ENCODE data around the gene QRSL1. TPM values are rescaled to one million over a fixed set of nuclear protein-coding genes. Genes with fewer than 3 reads are reported as not detected.

The QRSL1 gene
- total and polyA plus RNA-seq, 5 donors from 2014 or later: 8.6 to 15.1 (median 11.3) TPM

GRCh38 chr6:106662458-106662857 lies 33.1 kb downstream of the QRSL1 start:
- Mint-ChIP-seq H3K4me1 (peaks cover 2 to 13% (median 9%) of the 10 kb centered on the region in 4 donors), H3K9me3 (peaks cover 2 to 11% (median 6%) of the 10 kb centered on the region in 7 donors), H3K4me3 (no peak overlapping the region), H3K27me3 (no peaks in the 10 kb centered on the region), H3K27ac (no peak overlapping the region), H3K36me3 (peaks cover 66% of the 10 kb centered on the region)
- no peak overlapping the region for H3K4me3 ChIP-seq (ENCODE audit: low read depth, low read length)
- ATAC-seq (ENCODE audit: low read depth in 2 of 2): no peak
- H3K27me3 ChIP-seq (ENCODE audit: control insufficient read depth, insufficient read depth, low read length): no peaks in the 10 kb centered on the region
- peaks cover 46% of the 10 kb centered on the region for H3K36me3 ChIP-seq (ENCODE audit: control insufficient read depth, insufficient read depth, low read length)
- no peak for DNase-seq
- peaks cover 3 to 11% of the 10 kb centered on the region in 2 experiments for H3K9me3 ChIP-seq (ENCODE audit: control insufficient read depth in 2 of 2, low read length in 2 of 2)
- H3K27ac ChIP-seq (ENCODE audit: insufficient read depth, low read length, poor library complexity, severe bottlenecking): no peak overlapping the region
- no peaks in the 10 kb centered on the region for H3K4me1 ChIP-seq (ENCODE audit: control insufficient read depth, insufficient read depth, low read length, poor library complexity, severe bottlenecking)

- DNase-seq: no peak
- H3K4me3 Mint-ChIP-seq: no peak overlapping the region
- peaks cover 0 to 2% (median 0%) of the 10 kb centered on the region in 7 donors for H3K9me3 Mint-ChIP-seq
These were observed 37.1 kb downstream of the QRSL1 start for GRCh38 chr6:106666282-106667021.

GRCh38 chr6:106667022-106667402 lies 37.6 kb downstream of the QRSL1 start:
- H3K9me3 Mint-ChIP-seq: peaks cover 0 to 2% (median 0%) of the 10 kb centered on the region in 7 donors
- H3K4me1 Mint-ChIP-seq: peaks cover 2 to 18% (median 7%) of the 10 kb centered on the region in 4 donors
- no peak overlapping the region for H3K27ac Mint-ChIP-seq
- Histone ChIP-seq H3K9me3 (ENCODE audit: control insufficient read depth in 2 of 2, low read length in 2 of 2) (no peaks in the 10 kb centered on the region), H3K27me3 (ENCODE audit: control insufficient read depth, insufficient read depth, low read length) (no peaks in the 10 kb centered on the region), H3K4me3 (ENCODE audit: low read depth, low read length) (no peak overlapping the region), H3K27ac (ENCODE audit: insufficient read depth, low read length, poor library complexity, severe bottlenecking) (no peak overlapping the region), H3K36me3 (ENCODE audit: control insufficient read depth, insufficient read depth, low read length) (peaks cover 26% of the 10 kb centered on the region), H3K4me1 (ENCODE audit: control insufficient read depth, insufficient read depth, low read length, poor library complexity, severe bottlenecking) (no peaks in the 10 kb centered on the region)
- no peaks in the 10 kb centered on the region for H3K27me3 Mint-ChIP-seq
- no peak overlapping the region for H3K4me3 Mint-ChIP-seq
- DNase-seq: no peak
- ATAC-seq (ENCODE audit: low read depth in 2 of 2): no peak
- H3K36me3 Mint-ChIP-seq: peaks cover 39% of the 10 kb centered on the region

More at GRCh38 chr6:106666282-106667021, 37.1 kb downstream of the QRSL1 start:
- peak in 1 of 2 donors; percentile 45 for ATAC-seq (ENCODE audit: low read depth in 2 of 2)
- peaks cover 41% of the 10 kb centered on the region for H3K36me3 Mint-ChIP-seq
- H3K27ac Mint-ChIP-seq: peak overlapping the region in 1 of 3 donors; percentile 53
- peaks cover 2 to 18% (median 7%) of the 10 kb centered on the region in 4 donors for H3K4me1 Mint-ChIP-seq
- Histone ChIP-seq H3K27ac (ENCODE audit: insufficient read depth, low read length, poor library complexity, severe bottlenecking) (no peak overlapping the region), H3K27me3 (ENCODE audit: control insufficient read depth, insufficient read depth, low read length) (no peaks in the 10 kb centered on the region), H3K4me3 (ENCODE audit: low read depth, low read length) (no peak overlapping the region), H3K36me3 (ENCODE audit: control insufficient read depth, insufficient read depth, low read length) (peaks cover 28% of the 10 kb centered on the region), H3K4me1 (ENCODE audit: control insufficient read depth, insufficient read depth, low read length, poor library complexity, severe bottlenecking) (no peaks in the 10 kb centered on the region), H3K9me3 (ENCODE audit: control insufficient read depth in 2 of 2, low read length in 2 of 2) (no peaks in the 10 kb centered on the region)
- H3K27me3 Mint-ChIP-seq: no peaks in the 10 kb centered on the region

- no peak for DNase-seq
- H3K9me3 ChIP-seq (ENCODE audit: control insufficient read depth in 2 of 2, low read length in 2 of 2): no peaks in the 10 kb centered on the region
- H3K27ac ChIP-seq (ENCODE audit: insufficient read depth, low read length, poor library complexity, severe bottlenecking): no peak overlapping the region
- ATAC-seq (ENCODE audit: low read depth in 2 of 2): no peak
- H3K27me3 ChIP-seq (ENCODE audit: control insufficient read depth, insufficient read depth, low read length): no peaks in the 10 kb centered on the region
- H3K27ac Mint-ChIP-seq: no peak overlapping the region
- H3K4me3 ChIP-seq (ENCODE audit: low read depth, low read length): no peak overlapping the region
- H3K4me1 ChIP-seq (ENCODE audit: control insufficient read depth, insufficient read depth, low read length, poor library complexity, severe bottlenecking): no peaks in the 10 kb centered on the region
- H3K36me3 ChIP-seq (ENCODE audit: control insufficient read depth, insufficient read depth, low read length): peaks cover 12% of the 10 kb centered on the region
- no peak overlapping the region for H3K4me3 Mint-ChIP-seq
- peaks cover 0 to 1% (median 0%) of the 10 kb centered on the region in 7 donors for H3K9me3 Mint-ChIP-seq
- peaks cover 5% of the 10 kb centered on the region for H3K27me3 Mint-ChIP-seq
- peaks cover 15% of the 10 kb centered on the region for H3K36me3 Mint-ChIP-seq
- peaks cover 0 to 8% (median 1%) of the 10 kb centered on the region in 4 donors for H3K4me1 Mint-ChIP-seq
These were observed 40.9 kb downstream of the QRSL1 start for GRCh38 chr6:106670236-106670635.

GRCh38 chr6:106671651-106672050 lies 42.3 kb downstream of the QRSL1 start:
- H3K27ac ChIP-seq (ENCODE audit: insufficient read depth, low read length, poor library complexity, severe bottlenecking): no peak overlapping the region
- H3K9me3 Mint-ChIP-seq: peaks cover 0 to 1% (median 0%) of the 10 kb centered on the region in 7 donors
- H3K4me3 Mint-ChIP-seq: no peak overlapping the region
- no peak overlapping the region for H3K4me3 ChIP-seq (ENCODE audit: low read depth, low read length)
- H3K4me1 Mint-ChIP-seq: peaks cover 0 to 5% (median 0%) of the 10 kb centered on the region in 4 donors
- ATAC-seq (ENCODE audit: low read depth in 2 of 2) (no peak), DNase-seq (no peak)
- no peak overlapping the region for H3K27ac Mint-ChIP-seq
- no peaks in the 10 kb centered on the region for H3K27me3 ChIP-seq (ENCODE audit: control insufficient read depth, insufficient read depth, low read length)
- no peaks in the 10 kb centered on the region for H3K4me1 ChIP-seq (ENCODE audit: control insufficient read depth, insufficient read depth, low read length, poor library complexity, severe bottlenecking)
- peaks cover 5% of the 10 kb centered on the region for H3K27me3 Mint-ChIP-seq
- peaks cover 9% of the 10 kb centered on the region for H3K36me3 Mint-ChIP-seq
- no peaks in the 10 kb centered on the region for H3K9me3 ChIP-seq (ENCODE audit: control insufficient read depth in 2 of 2, low read length in 2 of 2)
- peaks cover under 1% of the 10 kb centered on the region for H3K36me3 ChIP-seq (ENCODE audit: control insufficient read depth, insufficient read depth, low read length)

- Mint-ChIP-seq H3K4me3 (no peak overlapping the region), H3K27me3 (peaks cover 9% of the 10 kb centered on the region), H3K4me1 (peaks cover 0 to 5% (median 0%) of the 10 kb centered on the region in 4 donors), H3K27ac (no peak overlapping the region), H3K9me3 (peaks cover 0 to 1% (median 0%) of the 10 kb centered on the region in 7 donors), H3K36me3 (no peaks in the 10 kb centered on the region)
- ATAC-seq (ENCODE audit: low read depth in 2 of 2): no peak
- Histone ChIP-seq H3K27me3 (ENCODE audit: control insufficient read depth, insufficient read depth, low read length) (no peaks in the 10 kb centered on the region), H3K4me1 (ENCODE audit: control insufficient read depth, insufficient read depth, low read length, poor library complexity, severe bottlenecking) (no peaks in the 10 kb centered on the region), H3K36me3 (ENCODE audit: control insufficient read depth, insufficient read depth, low read length) (no peaks in the 10 kb centered on the region), H3K4me3 (ENCODE audit: low read depth, low read length) (no peak overlapping the region), H3K9me3 (ENCODE audit: control insufficient read depth in 2 of 2, low read length in 2 of 2) (no peaks in the 10 kb centered on the region), H3K27ac (ENCODE audit: insufficient read depth, low read length, poor library complexity, severe bottlenecking) (no peak overlapping the region)
- DNase-seq: no peak
These were observed 45.3 kb downstream of the QRSL1 start for GRCh38 chr6:106674541-106675229.

- Histone ChIP-seq H3K4me1 (ENCODE audit: control insufficient read depth, insufficient read depth, low read length, poor library complexity, severe bottlenecking) (no peaks in the 10 kb centered on the region), H3K27ac (ENCODE audit: insufficient read depth, low read length, poor library complexity, severe bottlenecking) (no peak overlapping the region), H3K27me3 (ENCODE audit: control insufficient read depth, insufficient read depth, low read length) (no peaks in the 10 kb centered on the region), H3K4me3 (ENCODE audit: low read depth, low read length) (no peak overlapping the region), H3K36me3 (ENCODE audit: control insufficient read depth, insufficient read depth, low read length) (no peaks in the 10 kb centered on the region), H3K9me3 (ENCODE audit: control insufficient read depth in 2 of 2, low read length in 2 of 2) (no peaks in the 10 kb centered on the region)
- Mint-ChIP-seq H3K36me3 (no peaks in the 10 kb centered on the region), H3K27me3 (peaks cover 15% of the 10 kb centered on the region), H3K27ac (peak overlapping the region in 1 of 3 donors; percentile 12), H3K4me3 (no peak overlapping the region), H3K9me3 (peaks cover 0 to 1% (median 0%) of the 10 kb centered on the region in 7 donors), H3K4me1 (no peaks in the 10 kb centered on the region)
- ATAC-seq (ENCODE audit: low read depth in 2 of 2): no peak
- DNase-seq: no peak
These were observed 47.9 kb downstream of the QRSL1 start for GRCh38 chr6:106677282-106677681.

Measured in CD4-positive, CD25-positive, alpha-beta regulatory T cell (primary cell).